Hippocampal formation (tissue), 2 donors: Measurements from ENCODE around the gene ETV6.

ENCODE experiments used
- DNase-seq, 2 donors: peaks; one replicate each; lab custom pipeline; 2025; lab: John Stamatoyannopoulos, UW

Gene ETV6

DNA sequence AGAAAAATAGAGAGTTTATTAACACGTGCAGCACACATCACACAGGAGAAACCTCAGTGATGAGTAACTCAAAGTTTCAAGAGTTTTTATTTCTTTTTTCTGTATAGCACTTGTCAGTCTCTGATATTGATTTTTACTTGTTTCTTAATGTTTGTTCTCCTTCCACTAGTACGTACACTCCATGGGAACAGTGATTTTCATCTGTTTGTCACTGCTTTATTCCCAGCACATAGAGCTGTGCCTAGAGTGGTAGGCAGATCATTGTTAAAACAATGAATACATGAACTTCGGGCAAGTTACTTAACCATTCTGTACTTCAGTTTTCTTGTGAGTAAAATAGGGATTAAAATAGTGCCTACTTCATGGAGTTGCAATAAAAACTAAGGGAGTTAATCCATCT is 46.6 kb downstream of the ETV6 start:
- DNase-seq, result no peak

DNA sequence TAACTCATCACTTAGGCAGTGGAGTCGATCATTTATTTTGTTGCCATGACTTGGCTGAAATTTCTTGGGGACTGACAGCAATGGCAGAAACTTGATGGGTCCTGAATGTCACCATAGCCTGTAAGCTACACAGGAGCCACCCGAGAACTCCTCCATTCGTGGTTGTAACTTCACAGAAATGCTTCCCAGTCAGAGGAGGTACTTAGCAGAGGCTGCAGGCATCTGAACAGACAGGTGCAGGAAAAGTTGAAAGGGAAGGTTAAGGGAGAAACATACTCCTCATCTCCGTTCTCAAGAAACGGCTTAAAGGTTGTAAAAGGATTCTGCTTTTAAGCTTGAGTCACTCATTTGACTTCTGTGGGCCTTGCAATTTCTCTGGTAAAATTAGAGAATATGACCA is 47.7 kb downstream of the ETV6 start:
- DNase-seq, result no peak

DNA sequence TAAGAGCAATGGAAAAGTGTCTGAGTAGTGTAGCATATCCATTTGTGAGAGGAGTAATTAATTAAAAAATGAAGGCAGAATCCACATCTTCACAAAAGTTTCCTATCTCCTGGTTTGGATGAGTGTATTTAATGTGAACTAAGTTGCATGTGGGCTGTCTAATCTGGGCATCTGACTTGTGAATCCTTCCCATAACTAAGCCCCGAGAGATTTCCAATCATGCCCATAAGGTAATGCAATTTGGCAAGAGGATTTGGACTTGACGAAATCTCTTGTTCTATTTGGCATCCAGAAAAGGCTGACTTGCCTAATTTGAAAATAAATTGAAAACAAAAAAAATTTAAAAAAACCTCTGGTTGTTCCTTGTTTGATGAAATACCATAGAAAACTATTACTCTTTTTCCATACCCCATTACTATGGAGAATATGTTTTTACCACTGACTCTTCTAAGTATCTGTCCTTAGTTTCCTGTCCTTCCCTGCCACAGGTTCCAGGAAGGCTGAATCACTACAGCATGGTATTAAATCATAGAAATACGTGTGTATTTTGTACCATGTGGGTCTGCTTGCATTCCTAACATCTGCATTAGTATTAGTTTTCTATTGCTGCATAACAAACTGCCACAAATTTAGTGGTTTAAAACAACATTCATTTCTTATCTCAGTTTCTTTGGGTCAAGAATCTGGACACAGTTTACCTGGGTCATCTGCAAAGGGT is 48.4 kb downstream of the ETV6 start:
- no peak for DNase-seq

DNA sequence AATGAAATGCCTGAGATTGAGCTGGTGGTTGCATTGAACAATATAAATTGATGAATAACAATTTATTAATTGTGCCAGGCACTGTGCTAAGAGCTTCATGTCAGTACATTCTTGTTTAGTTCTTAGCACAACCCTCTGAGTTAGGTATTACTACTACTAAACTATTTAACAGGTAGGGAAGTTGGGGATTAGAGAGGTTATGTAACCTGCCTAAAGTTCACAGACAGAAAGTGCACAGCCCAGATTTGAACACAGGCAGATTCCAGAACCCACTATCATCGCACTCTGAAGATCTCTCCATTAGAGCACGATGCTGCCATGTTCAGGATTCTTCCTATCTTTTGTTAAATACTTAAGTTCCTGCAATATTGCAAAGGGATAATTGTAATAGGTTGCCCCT is 49.3 kb downstream of the ETV6 start:
- DNase-seq, result no peak

DNA sequence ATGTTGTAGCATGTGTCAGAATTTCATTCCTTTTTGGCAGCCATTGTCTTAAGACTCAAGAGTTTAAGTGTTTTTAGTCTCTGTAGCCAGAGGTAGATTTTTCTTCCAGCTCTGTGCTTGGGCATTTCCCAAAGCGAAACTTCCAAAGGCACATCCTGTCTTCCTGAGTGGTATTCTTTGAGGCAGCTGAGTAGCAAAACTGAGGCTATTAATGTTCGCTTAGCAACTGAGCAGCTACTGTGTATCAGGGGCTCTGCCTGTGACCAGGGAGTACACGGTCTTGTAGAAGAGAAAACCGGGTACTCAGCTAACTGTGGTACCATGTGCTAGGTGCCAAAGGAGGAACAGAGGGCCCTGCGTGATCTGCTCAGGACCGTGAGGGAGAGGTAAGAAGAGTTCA is 52.0 kb downstream of the ETV6 start:
- no peak for DNase-seq

DNA sequence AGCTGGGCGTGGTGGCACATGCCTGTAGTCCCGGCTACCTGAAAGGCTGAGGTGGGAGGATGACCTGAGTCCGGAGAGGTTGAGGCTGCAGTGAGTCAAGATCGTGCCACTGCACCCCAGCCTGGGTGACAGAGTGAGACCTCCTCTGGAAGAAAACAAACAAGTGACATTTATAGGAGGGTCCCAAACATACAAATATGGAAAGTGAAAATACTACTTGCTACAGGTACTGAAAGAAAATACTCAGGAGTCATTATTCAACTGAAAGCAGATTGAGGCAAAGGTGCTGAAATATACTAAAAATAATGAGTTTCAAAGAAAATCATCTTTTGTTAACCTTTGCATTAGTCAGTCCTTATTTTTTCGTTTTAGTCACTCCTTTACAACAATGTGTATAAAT is 53.5 kb downstream of the ETV6 start:
- no peak for DNase-seq

DNA sequence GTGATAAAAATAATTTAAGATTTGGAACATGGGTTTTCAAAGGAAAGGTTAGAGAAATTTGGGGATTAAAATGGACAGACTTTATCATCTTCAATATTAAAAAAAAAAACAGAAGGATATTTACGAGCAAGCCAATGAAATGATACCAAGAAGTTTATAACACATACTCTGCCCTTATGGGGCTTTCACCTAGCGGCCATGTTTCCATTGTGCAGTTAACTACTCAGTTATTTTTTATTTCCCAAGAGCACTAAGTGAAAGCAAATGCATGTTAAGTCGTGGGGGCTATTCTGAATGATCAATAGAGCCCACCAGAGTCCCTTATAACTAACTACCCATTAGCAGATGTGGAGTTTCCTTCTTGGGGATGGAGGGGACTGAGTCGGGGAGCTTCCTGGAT is 53.9 kb downstream of the ETV6 start:
- DNase-seq, result no peak

DNA sequence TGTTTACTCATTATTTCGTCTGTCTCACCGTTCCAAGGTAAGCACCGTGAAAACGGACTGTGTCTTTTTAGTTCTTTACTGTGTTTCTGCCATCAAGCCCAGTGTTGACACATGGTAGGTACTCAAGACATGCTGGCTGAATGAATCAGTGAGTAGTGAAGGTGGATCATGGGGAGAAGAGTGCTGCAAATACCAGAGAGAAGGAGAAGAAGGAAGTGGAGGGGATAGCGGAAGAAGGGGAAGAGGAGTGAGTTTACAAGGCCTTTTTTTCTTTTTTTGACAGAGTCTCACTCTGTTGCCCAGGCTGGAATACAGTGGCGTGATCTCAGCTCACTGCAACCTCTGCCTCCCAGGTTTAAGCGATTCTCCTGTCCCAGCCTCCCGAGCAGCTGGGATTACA is 54.6 kb downstream of the ETV6 start:
- no peak for DNase-seq

DNA sequence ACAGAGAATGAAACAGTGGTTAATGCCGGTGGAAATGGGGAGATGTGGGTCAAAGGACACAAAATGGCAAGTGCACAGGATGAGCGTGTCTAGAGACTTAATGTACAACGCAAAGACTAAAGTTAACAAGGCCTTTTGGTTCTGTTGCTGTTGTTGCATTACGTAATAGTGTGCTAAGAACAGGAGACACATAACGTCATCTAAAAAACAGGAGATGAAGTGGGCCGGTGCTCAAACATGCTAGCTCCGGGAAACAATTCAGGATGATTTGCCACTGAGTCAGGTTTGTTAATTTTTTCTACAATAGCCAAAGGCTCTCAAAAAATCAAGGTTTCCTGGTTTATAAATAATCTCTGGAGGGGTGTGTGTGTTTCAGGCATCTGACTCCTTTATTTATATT is 55.5 kb downstream of the ETV6 start:
- DNase-seq, result no peak

DNA sequence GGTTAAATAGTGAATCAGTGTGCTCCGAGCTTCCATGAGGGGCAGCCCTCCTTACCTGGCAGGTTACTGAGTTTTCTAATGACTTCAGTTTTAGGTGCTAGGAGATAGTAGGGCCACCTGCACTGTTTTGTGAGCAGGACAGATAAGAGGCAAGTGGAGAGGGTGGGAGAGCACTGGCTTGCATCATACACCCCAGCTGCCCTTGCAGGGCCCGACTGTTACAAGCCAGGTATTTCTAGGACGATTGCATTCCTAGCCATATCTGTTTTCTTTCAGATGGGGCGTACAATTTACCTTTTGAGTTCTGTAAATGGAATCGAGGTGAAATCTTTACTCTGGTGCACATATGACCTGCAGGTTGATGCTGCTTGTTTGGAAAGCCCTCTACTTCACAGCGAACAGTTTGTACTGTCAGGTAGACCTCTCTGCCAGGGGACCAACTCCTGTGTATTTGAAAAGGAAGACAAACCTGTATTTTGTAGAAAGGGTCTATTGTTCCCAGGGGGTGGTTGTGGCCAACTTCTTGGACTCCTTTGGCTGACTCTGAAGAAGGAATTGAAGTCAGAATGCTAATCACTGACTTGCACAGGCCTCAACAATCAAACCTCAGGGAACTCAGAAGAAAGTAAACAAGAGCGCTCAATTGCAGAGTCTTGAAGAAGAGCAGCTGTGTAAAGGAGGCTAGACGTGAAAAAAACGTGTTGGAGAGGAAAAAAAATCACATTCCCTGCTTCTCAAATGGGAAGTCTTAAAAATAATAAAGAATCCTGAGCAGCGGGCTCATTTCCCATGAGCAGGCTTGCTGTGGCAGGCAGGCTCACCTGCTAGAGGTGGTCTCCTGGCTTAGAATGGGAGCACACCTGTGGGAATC is 57.3 kb downstream of the ETV6 start:
- no peak for DNase-seq

DNA sequence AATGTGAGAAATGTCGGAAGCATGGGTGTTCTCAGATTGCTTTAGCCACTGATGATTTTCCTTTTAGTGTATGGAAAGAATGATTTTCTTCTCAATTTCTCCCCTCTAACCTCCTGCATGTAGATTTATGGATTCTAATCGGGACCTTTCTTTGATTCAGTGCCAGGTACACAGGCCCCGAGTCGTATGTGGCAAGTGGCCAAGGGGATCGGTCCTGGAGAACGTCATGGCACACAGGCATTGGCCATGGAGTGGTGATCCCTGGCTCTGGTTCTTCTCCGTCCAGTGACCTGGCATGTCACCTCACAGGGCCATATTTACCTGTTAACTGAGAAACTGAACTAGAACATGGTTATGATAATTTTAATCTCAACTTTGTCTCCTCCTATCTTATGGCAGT is 58.1 kb downstream of the ETV6 start:
- no peak for DNase-seq

DNA sequence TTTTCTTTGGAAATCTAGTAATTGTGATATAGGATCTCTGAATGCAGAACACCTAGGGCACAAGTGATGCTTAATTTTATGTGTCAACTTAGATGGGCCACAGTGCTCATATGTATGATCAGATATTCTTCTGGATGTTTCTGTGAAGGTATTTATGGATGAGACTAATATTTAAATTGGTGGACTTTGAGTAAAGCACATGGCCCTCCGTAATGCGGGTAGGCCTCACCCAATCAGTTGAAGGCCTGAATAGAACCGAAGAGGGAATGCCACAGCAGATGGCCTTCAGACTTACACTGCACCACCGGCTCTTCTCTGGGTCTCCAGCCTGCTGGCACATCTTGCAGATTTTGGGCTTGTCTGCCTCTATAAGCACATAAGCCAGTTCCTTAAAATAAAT is 60.0 kb downstream of the ETV6 start:
- DNase-seq, result no peak

DNA sequence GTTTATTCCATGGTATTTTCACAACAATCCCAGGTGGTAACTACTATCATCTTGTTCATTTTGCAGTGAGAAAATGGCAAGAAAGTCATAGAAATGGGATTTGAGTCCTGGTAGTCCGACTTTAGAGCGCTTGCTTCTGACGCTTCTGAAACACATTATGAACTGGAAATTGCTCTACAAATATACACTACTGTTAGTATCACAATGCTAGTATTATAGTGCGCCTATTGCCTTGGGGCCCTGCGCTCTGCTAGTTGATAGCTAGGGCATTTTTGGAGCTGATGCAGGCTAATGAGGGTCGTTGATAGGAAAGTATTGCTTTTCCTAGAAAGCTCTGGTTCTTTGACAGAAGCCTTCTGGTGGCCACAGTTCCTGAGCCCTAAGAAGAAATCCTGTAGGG is 61.0 kb downstream of the ETV6 start:
- DNase-seq, result no peak

DNA sequence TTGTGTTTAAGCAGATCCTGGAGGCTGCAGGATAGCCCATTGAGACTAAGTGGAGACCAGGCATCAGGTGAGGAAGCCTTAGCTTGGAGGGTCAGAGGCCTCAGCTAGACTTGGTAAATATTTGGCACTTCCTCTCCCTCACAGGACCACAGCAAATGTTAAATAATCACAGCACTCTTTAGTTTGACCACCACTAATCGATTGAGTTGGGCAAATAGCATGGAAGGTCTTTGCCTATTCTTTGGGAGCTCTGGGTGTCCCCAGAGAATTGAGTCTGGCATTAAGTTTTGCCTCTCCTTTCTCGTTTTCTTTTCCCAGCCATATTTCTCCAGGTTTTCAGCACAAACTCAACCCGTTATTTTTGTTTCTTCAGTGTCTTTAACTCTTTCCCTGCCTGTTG is 61.4 kb downstream of the ETV6 start:
- DNase-seq, result no peak

DNA sequence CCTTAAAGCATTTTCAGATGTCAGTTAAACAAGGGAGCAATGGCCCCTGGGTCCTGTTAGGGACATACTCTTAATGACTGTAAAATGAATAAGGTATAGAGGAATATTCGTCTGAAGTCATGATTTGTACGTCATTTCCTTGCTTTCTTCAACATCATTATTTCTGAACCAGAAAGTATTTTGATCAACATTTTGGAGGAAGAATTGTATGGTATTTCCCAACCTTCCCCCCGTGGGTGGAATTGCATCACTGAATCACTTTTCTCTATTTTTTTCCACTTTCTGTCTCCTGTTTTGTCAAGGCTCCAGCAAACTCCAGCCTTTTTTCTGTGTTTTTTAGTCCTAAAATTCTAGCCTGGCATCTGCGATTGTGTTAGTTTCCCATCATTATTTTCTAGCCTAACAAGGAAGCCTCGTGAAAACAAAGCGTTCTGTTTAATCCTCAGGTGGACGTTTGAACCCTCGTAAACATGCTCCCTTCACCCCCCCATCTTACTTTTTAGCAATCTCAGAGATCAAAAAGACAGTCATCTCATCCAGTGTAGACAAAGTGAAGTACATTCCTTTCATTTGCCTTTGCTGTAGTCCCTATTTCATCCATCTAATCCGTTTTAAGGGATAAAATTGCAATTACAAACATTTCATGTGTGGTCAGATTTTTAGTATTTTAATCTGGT is 62.3 kb downstream of the ETV6 start:
- DNase-seq, result peak in 1 of 2 donors; percentile 25

DNA sequence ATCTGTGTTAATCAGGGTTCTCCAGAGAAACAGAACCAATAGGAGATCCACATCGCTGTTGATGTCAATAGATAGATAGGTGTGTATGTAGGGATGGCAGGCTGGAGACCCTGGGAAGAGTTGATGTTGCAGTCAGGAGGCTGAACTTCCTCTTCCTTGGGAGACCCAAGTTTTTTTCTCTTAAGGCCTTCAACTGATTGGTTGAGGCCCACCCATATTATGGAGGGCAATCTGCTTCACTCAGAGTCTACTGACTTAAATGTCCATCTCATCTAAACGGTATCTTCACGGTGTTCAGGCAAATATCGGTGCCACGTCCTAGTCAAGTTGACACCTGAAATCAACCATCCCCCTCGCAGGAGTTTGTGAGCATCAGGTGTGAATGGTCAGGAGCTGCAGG is 63.0 kb downstream of the ETV6 start:
- no peak for DNase-seq

DNA sequence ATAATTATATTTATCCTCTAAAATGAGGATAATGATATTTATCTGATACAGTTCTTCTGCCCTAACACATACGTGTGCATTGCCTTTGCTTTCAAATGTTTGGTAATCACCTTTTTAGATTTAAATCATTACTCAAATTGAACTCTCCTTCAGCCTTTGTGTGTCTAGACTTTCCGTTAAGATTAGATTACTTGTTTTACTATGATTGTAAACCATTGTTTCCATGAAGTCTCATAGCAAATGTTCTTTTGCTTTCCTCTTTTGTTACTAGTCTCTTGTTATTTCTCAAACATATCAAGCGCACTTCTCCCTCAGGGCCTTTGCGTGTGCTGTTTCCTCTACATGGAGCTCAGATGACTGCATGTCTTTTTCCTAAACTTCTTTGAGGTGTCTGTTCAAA is 63.7 kb downstream of the ETV6 start:
- DNase-seq, result no peak

DNA sequence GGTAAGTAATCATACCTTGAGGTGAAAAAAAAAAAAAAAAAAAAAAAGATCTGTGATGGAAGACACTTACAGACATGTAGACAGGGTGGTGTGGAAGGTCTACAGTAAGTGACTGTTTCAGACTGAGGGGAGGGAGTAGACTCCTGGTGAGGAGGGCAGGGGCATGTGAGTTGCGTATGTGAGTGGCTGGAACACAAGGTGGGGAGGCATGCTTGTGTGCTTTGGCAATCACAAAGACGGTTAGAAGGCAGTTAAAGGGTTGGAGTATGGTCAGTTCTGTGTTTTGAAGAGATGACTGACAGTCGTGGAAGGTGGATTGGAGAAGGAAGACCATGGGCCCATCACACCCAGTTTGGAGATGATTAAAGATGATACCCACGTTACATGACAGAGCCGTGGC is 65.2 kb downstream of the ETV6 start:
- no peak for DNase-seq

DNA sequence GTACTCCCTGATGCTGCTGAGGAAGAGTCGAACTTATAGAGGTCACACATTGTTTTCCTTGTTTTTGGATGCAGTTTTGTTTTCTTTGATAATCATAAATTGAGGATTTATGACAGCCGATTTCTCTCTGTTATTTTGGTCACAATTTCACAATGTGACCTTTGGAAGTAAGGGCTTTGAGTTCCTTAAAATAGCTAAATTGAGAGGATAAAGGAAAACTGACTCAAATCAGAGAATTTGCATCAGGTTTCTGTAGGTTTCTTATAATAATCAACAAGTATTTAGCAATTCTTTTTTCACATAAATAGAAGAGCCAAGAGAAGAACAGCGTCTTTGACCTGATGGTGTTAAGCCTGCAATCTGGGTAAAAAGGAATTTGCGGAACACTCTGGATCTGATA is 66.1 kb downstream of the ETV6 start:
- DNase-seq, result no peak

DNA sequence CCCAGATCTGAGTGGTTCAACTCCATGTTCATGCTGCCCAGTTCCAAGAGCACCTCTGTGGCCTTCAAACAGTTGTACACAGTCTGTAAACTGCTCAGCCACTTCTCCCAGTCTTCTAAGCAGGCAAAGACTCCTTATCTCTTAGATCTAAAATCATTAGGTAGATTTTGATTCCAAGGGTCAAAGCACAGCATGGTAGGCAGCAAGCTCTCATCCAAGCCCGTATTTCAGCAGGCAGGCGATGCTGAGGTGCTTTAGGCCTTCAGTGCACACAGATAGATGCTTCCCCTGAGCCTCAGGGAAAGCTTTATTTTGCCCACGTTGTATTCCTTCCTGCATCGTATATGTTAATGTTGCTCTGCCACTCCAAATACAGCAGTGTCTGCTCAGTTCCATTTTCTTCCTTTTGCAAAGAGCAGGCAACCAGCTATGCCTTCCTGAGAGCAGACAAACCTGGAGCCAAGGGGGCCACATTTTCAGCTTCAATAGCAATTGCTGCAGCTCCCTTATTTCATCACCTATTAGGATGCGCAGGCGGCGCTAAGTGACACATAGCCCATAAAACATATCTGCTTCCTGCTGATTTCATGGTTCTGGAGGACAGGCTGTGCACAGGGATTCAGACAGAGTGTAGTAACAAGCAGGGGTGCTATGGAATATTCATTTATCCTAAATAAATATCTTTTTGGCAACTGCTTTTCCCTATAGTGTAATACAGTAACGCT is 67.5 kb downstream of the ETV6 start:
- no peak for DNase-seq

DNA sequence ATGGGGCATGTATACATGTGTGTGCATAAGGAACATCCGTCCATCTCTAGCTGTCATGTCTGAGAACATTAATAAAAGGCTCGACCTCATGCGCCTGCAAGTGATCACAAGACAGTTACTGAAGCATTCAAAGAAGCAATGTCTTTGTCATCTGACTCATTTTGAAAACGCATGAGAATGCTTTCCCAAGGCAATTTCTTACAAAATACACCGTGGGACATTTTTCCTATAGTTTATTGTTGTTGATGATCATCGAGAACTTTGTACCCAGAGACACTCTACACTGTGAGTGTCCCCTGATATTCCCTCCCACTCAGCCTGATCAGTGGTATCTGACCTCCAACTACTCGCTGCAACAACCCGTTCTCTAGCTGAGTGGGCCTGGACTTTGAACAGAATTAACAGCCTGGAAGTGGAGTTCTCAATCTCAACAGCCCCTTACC is 68.1 kb downstream of the ETV6 start:
- DNase-seq, result no peak

DNA sequence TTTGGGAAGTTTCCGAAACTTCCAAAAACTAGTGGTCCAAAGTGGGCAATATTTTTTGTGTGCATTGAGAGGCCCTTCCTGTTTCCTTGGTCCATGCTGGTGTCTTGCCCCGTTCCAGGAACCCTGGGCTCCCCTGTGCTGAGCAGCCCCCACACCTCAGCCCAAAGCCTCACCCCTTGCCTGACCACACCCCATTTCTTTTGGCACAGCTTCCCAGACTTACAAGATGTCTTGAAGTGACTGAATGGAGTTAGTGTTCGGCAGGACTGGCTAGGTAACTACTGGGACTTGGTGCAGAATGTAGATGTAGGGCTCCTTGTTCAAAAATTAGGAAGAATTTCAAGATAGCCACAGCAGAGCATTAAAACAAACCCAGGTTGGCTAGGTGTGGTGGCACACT is 68.6 kb downstream of the ETV6 start:
- no peak for DNase-seq
